Thoracic aorta (tissue), 2 donors: ENCODE measurements around the gene PGM1. TPM values are rescaled to one million over a fixed set of nuclear protein-coding genes. Genes with fewer than 3 reads are reported as not detected.

ENCODE experiments used
- ATAC-seq: fragments of 150-250 bp; one replicate; pipeline ENCODE4 v1.8.0; 2017; ENCODE audit warnings: low read depth; ENCODE audit not compliant: insufficient number of reproducible peaks, low FRiP score
- DNase-seq: peaks from one replicate; pipeline ENCODE4 v3.0.0-alpha.2; 2020; ENCODE audit warnings: low spot score
- H3K27ac ChIP-seq, 2 donors: fragments of 200-600 bp; sonication (generic); 1 replicate in 1 of 2; 2 replicates in 1 of 2; pipeline ENCODE4 v1.5.1; 2016; ENCODE audit warnings: mild to moderate bottlenecking in 2 of 2, moderate library complexity in 2 of 2
- H3K27me3 ChIP-seq: fragments of 200-600 bp; sonication (generic); replicated peaks from 2 replicates; pipeline ENCODE4 v1.6.0; 2016; ENCODE audit warnings: mild to moderate bottlenecking; ENCODE audit not compliant: insufficient read depth
- H3K36me3 ChIP-seq: fragments of 200-600 bp; sonication (generic); one replicate; pipeline ENCODE4 v1.5.1; 2016
- H3K4me1 ChIP-seq, 2 donors: fragments of 200-600 bp; sonication (generic); 1 replicate in 1 of 2; 2 replicates in 1 of 2; pipeline versions ENCODE4 v1.5.1 to v1.6.0; 2016; ENCODE audit warnings: low read depth in 2 of 2, mild to moderate bottlenecking in 1 of 2; ENCODE audit not compliant: control insufficient read depth in 1 of 2
- H3K4me3 ChIP-seq: fragments of 200-600 bp; sonication (generic); 2 replicates; pipeline ENCODE4 v1.5.1; 2016; ENCODE audit warnings: mild to moderate bottlenecking
- H3K9me3 ChIP-seq: fragments of 200-600 bp; sonication (generic); 2 replicates; pipeline ENCODE4 v1.5.1; 2016
- CTCF ChIP-seq: fragments of 200-600 bp; sonication (generic); IDR thresholded peaks from one replicate; pipeline ENCODE4 v1.5.1; 2019; ENCODE audit warnings: antibody characterized with exemption
- total RNA-seq, 2 donors: library from RNA; depleted of rRNA; stranded (reverse); fragments of >200 nt; gene quantifications; one replicate each; pipeline versions ENCODE4 v1.1.0 to v1.2.3, GENCODE V29; 2016

The PGM1 gene
- total RNA-seq, 2 donors from 2014 or later, result 62.4 to 69.7 TPM

- H3K9me3 ChIP-seq, result no peaks in the 10 kb centered on the region
- H3K27ac ChIP-seq, result no peak overlapping the region
- DNase-seq (no peak), ATAC-seq (no peak)
- no peaks in the 10 kb centered on the region for H3K36me3 ChIP-seq
- H3K4me3 ChIP-seq, result no peak overlapping the region
- peaks cover 6 to 20% of the 10 kb centered on the region in 2 donors for H3K4me1 ChIP-seq
- no peaks in the 10 kb centered on the region for H3K27me3 ChIP-seq
- TF ChIP-seq CTCF, result no peak
These were observed 85.0 kb downstream of the PGM1 start for GRCh38 chr1:63678200-63678599.

- TF ChIP-seq CTCF, result no peak
- H3K9me3 ChIP-seq, result no peaks in the 10 kb centered on the region
- H3K36me3 ChIP-seq, result no peaks in the 10 kb centered on the region
- no peak overlapping the region for H3K4me3 ChIP-seq
- H3K27ac ChIP-seq, result no peak overlapping the region
- ATAC-seq (no peak), DNase-seq (no peak)
- H3K4me1 ChIP-seq, result peaks cover 6 to 16% of the 10 kb centered on the region in 2 donors
- no peaks in the 10 kb centered on the region for H3K27me3 ChIP-seq
These were observed 85.9 kb downstream of the PGM1 start for GRCh38 chr1:63679076-63679475.

GRCh38 chr1:63679589-63679988, 86.4 kb downstream of the PGM1 start:
- H3K9me3 ChIP-seq, result no peaks in the 10 kb centered on the region
- H3K4me1 ChIP-seq, result peaks cover 4 to 10% of the 10 kb centered on the region in 2 donors
- no peak for TF ChIP-seq CTCF
- no peaks in the 10 kb centered on the region for H3K36me3 ChIP-seq
- no peak for ATAC-seq
- DNase-seq, result no peak
- no peak overlapping the region for H3K27ac ChIP-seq
- no peaks in the 10 kb centered on the region for H3K27me3 ChIP-seq
- H3K4me3 ChIP-seq, result no peak overlapping the region

GRCh38 chr1:63682936-63683335, 89.7 kb downstream of the PGM1 start:
- DNase-seq, result no peak
- ATAC-seq, result no peak
- Histone ChIP-seq H3K9me3 (no peaks in the 10 kb centered on the region), H3K4me3 (no peak overlapping the region), H3K4me1 (no peaks in the 10 kb centered on the region), H3K27ac (no peak overlapping the region), H3K27me3 (no peaks in the 10 kb centered on the region), H3K36me3 (no peaks in the 10 kb centered on the region)
- no peak for TF ChIP-seq CTCF

GRCh38 chr1:63683759-63684158, 90.5 kb downstream of the PGM1 start:
- no peaks in the 10 kb centered on the region for H3K9me3 ChIP-seq
- DNase-seq (no peak), ATAC-seq (no peak)
- no peak overlapping the region for H3K4me3 ChIP-seq
- TF ChIP-seq CTCF, result no peak
- H3K27me3 ChIP-seq, result no peaks in the 10 kb centered on the region
- no peaks in the 10 kb centered on the region for H3K36me3 ChIP-seq
- H3K4me1 ChIP-seq, result peaks cover 0 to 5% of the 10 kb centered on the region in 2 donors
- no peak overlapping the region for H3K27ac ChIP-seq
